HG03280 (cell line): ENCODE measurements around the gene RHOU.

ENCODE experiments used
- ATAC-seq: cut with Tn5 transposase; IDR thresholded peaks from one replicate; pipeline ENCODE4 v1.9.1; 2021; ENCODE audit warnings: mild to moderate bottlenecking, moderate library complexity; ENCODE audit not compliant: unreplicated experiment

Gene RHOU

DNA sequence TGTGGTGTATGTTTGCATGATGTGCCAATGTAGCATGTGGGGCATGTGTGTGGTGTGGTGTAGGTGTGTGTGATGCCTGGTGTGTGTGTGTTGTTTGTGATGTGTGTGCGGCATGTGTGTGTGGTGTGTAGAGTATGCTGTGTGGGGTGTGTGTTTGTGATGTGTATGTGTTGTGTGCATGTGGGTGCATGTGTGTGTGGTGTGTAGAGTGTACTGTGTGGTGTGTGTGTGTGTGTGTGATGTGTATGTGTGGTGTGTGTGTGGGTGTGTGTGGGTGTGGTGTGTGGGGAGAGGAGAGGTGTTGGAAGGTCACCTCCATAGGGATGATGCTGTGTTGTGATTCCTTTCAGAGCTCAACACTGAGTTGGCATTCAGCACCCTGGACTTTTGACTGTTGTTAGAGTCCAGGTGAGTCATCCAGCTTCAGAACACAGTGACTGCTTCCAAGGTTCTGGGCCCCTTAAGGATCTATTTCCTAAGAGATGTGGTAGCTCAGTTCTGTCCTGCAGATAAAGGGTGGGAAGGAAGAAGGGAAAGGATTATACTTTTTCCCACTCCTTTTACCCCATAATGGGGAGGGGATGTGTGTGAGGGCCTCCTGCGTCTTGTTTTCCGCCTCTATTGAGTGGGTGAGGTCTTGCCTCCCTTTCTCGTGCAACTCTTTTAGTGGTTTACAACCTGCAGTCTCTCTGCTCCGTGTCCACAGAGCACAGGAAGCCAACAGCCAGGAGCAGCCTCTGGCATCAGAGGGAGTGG is 47.6 kb downstream of the RHOU start:
- ATAC-seq = no peak

DNA sequence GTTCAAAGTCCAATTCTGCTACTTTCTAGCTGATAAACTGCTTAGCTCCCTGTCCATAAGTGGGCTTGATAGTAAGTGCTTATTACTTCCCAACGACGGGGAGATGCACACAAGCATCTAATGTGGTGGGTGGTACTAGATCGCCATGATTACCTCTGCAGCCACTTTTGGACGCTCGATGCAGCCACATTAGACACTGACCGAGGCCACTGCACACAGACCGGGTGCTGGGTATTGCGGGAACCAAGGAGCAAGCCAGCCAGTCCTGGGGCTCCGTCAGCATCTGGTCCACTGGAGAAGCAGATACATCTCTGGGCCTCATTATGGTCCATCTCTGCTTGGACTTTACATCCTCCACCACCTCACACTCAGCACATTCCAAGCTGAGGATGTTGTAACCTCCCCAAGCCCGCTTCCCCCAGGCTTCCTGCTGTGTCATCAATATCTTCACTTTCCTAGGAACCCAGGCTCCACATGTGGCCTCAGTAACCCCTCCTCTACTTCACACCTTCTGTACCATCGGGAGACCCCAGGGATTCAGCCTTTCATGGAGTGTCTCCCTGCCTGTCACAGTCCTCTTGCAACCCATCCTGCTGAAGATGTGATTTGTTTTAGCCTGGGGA is 48.2 kb downstream of the RHOU start:
- no peak for ATAC-seq

DNA sequence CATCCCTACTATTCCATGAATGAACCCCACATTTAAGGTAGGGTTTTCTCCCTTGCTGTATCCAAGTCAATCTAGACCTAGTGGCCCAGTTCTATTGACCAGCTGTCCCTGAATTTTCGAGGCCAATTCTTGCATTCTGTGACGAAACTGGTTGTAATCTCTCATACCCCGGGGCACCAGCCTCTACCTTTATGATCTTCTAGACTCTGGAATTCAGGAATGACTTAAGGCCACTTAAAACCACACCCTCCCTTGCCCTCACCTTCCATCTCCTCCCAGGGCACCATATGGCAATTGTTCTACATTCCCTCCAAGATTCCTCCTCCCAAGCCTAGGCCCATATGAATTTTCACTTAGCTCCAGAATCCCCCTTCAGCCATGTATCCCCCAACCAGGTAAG is 48.9 kb downstream of the RHOU start:
- ATAC-seq = no peak

GRCh38 chr1:228785366-228786330 is 50.4 kb downstream of the RHOU start:
- ATAC-seq = no peak

GRCh38 chr1:228786361-228787129 is 51.3 kb downstream of the RHOU start:
- ATAC-seq = no peak

DNA sequence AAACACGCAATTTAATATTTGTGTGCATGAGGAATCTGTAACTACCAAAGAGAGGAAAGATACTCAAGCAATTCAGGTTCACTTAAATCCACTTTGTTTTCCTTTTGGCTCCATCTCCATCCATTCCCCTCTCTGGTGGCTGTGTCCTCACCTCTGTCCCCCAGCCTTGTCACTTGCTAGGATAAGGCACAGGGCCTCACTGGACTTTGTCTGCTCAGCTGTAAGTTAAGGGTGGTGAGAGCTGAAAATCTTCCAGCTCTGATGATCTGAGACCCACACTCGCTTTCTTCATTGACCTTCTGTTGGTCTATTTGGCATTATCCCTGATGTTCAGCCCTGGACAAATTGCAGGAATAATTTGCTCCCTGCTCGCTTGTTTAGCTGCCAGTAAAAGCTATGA is 56.5 kb downstream of the RHOU start:
- ATAC-seq = no peak

- no peak for ATAC-seq
Observed at GRCh38 chr1:228792601-228793000, 57.3 kb downstream of the RHOU start.

DNA sequence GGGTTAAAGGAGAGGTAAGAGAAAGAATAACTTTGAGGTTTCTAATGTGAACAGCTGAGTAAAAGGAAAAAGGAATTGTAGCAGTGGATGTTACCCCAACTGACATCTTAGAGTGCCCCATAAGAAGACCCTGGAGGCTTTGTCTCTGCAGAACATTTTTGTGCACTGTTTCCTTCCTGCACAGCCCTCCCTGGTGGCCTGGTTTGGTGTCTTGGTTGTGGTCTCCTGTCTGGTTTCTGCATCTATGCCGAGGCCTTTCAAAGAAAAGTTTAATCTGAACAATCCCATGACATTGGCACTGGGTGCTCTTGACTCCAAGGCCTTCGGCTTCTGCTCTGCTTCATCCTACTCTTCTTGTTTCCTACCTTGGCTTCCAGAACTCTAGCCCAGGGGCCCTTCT is 57.8 kb downstream of the RHOU start:
- ATAC-seq = no peak

DNA sequence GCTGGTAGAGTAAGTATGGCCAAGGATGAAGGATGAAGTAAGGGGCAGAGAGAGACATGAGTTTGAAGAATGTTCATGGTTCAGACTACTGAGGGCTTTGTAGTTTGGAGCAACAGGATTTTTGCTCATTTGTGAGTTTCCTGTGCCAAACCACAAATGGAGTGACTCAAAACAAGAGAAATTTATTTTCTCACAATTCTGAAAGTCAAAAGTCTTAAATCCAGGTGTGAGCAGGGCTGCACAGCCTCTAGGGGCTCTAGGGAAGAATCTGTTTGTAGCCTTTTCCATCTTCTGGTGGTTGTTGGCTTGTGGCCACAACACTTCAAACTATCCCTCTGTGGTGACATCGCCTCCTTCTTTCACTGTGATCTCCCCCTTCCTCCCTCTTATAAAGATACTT is 58.9 kb downstream of the RHOU start:
- no peak for ATAC-seq

GRCh38 chr1:228794810-228795209 is 59.5 kb downstream of the RHOU start:
- no peak for ATAC-seq

DNA sequence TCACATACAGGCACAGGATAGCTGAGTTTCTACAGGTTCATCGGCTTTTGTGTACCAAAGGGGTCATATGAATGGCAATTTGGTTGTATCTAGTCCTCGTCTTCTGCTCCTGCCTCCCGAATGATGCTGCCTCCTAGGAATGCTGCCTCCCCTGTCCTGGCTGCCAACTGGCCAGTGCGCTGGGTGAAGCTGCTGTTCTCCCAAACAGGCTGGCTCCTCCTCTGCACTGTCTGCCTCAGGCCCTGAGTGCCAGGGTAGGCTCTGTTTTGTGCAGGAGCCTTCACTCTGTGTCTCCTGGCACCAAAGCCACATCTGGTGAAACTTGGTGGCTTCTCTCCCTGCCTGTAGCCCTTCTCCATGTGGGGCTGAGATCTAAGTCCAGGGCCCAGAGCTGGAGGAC is 60.3 kb downstream of the RHOU start:
- no peak for ATAC-seq
